GM19240 (cell line): ENCODE results near the gene TICRR.

ENCODE experiments used
- DNase-seq: peaks from one replicate; pipeline ENCODE4 v3.0.0; 2011; ENCODE audit warnings: low spot score; ENCODE audit not compliant: insufficient read length

Gene TICRR

DNA sequence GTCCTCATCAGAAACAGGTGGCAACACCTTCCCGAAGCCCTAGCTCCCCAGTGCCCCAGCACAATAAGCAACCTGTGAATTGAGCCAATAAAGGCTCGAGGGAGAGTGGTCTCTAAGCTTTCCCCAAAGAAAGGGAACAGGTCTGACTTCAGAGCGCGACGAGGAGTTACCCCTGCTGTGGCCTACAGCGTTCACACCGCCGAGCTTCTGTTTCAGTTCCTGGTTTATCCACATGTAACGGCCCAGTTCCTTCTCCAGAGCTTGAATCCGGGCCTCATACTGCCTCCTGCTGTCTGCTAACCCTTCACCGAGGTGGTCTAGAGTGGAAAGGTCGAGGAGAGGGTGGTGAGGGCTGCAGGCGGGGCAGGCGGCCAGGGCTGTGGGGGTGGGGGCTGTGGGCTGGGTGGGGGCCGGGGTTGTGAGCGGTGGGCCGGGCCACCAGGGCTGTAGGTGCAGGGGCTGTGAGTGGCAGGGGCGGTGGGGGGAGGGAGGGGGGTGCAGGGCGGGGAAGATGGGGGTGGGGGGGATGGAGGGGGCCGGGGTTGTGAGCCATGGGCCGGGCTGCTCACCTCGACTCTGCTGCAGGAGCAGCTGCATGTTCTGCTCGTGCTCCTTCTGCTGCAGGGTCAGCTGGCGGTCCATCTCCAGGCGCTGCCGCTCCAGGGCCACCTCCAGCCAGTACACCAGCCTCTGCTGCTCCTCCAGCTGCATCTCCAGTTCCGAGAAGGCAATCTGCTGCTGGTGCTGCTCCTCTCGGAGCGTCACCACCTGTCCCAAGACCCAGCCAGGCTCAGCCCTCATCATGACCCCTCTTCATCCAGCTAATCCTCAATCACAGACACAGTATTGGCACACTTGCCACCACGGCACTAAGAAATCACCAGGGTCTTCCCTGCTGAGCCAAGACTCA lies 53.8 kb downstream of the TICRR start:
- no peak for DNase-seq

DNA sequence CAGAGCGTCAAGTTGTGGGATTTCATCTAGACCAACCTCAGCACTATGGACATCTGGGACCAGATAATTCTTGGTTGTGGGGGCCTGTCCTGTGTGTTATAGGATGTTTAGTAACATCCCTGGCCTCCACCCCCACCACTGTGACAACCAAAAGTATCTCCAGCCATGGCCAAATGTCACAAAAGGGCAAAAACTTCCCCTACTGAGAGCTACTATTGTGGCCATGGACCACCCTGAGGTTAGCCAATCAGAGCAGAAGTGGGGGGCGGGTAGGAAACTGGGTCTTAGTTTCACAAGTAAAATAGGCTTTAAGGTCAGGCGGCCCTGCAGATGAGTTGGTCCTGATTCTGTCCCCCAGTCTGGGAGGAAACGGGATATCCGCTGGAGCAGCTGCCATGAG lies 54.6 kb downstream of the TICRR start:
- DNase-seq, result no peak

DNA sequence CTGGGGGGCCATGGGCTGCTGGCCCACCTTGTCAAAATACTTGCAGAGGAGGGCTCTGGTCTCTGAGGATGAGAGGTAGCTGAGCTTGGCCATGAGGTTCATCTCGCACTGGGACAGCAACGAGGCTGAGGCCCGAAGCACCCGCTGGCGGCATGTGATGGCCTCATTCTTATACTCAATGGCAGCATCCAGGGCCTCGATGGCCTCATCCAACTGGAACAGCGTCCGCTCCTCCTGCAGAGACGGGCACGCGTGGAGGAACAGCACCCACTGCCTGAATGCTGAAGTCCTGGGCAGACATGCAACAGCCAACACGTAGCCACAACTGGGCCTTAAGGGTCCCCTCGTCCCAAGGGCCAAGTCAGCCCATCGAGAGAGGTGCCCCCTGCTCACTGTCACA lies 55.0 kb downstream of the TICRR start:
- no peak for DNase-seq

DNA sequence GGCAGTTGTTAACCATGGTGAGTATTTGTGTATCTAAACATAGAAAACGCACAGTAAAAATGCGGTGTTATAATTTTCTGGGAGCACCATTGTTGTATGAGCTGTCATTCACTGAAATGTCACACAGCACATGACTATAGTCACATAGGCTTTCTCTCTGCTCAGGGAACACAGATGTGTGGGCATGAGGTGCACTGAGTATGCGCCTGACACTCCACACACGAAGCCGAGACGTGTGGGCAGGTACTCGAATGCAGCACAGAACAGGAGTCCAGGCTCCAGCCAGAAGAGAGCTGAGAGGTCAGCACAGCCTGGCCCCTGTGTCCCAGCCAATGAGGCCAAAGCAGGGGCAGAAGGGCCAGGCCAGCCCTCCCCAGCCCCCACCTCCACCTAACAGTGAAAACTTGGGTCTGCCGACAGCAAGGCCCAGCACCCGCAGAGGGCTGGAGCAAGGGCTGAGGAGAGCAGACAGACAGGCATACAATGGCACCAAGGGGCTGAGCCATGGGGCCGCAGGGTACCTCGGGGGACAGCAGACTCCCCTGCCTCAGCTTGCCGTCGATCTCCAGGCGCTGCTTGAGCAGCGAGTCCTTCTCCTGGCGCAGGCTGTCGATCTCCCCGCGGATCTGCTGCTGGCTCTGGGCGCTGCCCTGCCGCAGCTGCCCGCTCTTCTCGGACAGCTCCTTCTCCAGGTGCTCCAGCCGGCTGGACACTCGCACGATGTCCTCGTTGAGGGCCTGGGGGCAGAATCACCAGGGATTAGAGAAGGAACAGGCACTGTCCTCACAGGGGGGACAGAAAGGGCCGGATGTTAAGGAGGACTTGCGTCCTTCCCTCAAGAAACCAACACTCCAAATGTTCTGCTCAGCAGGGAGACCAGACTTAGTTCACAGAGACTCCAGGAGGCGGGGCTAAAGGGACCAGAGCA lies 56.0 kb downstream of the TICRR start:
- no peak for DNase-seq

GRCh38 chr15:89631902-89632264 lies 56.6 kb downstream of the TICRR start:
- DNase-seq, result no peak

DNA sequence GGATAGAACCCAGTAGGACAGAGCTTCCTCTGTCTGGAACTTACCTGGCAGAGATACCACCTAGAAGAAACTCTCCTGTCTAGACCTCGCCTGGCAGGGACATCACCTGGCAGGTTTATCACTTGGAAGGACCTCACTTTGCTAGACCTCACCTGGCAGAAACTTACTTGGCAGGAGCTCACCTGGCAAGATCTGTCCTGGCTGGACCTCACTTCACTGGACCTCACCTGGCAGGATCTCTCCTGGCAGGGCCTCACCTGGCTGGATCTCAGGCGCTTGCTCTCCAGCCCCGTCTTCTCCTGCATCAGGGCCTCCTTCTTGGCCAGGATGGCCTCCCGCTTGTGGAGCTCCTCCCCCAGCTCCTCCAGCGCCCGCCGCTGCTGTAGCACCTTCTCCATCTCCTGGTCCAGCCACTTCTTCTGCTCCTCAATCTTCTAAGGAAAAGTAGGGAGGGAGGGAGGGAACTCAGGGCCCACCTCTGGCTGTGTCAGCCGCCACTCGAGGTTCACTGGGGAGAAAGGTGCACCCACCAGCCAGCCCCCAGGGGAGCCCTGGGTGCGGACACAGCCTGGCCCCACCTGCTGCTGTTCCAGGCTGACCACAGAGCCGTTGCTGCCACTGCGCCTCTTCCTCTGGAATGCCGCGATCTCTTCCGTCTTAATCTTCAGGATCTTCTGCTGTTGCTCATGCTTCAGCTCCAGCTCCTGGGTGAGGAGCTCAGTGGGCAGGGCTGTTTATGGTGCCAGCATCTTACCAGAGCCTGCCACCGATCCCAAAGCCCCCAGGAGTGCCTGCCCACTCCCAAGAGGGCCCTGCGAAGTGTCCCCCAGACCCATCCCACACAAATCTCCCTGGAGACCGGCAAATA lies 57.5 kb downstream of the TICRR start:
- no peak for DNase-seq

GRCh38 chr15:89633585-89633984 lies 58.3 kb downstream of the TICRR start:
- no peak for DNase-seq

GRCh38 chr15:89640245-89640644 lies 65.0 kb downstream of the TICRR start:
- DNase-seq, result no peak

- DNase-seq, result no peak
Measured at GRCh38 chr15:89641053-89641452, 65.8 kb downstream of the TICRR start.

DNA sequence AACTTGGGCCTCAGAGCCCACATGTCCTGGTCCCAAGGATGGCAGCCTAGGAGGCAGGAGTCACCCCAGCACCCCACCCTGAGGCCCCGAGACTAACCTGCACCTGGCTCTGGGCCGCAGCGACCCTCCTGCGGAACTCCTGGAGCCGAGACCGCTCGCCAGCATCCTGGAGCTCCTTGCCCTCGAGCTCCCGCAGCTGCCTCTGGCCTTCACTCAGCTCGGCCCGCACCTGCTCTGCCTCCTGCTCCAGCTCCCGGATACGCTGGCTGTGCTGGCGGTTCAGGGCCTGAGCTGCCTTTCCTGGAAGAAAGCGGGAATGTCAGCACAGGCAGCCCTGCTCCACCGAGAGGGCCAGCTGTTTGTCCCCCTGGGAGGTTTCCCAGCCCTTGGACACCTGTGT lies 66.8 kb downstream of the TICRR start:
- no peak for DNase-seq

DNA sequence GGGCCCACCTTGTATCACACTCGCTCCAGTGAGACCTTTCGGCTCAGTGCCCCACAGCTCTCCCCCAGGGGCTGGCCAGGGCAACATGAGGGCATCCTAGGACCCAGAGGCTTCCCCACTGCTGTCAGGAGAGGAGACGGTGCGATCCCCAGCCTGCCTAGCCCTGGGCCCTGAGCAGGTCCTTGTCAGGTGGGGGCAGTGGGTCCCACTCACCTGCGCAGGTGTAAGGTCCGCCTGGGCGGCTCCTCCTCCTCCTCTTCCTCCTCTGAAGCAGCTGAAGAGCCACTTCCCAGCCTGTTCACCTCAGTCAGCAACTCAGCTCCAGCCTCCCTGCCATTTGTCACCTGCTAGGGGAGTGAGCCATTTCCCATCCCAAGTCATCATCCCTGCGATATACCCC lies 70.4 kb downstream of the TICRR start:
- no peak for DNase-seq

GRCh38 chr15:89646416-89647141 lies 71.3 kb downstream of the TICRR start:
- no peak for DNase-seq

DNA sequence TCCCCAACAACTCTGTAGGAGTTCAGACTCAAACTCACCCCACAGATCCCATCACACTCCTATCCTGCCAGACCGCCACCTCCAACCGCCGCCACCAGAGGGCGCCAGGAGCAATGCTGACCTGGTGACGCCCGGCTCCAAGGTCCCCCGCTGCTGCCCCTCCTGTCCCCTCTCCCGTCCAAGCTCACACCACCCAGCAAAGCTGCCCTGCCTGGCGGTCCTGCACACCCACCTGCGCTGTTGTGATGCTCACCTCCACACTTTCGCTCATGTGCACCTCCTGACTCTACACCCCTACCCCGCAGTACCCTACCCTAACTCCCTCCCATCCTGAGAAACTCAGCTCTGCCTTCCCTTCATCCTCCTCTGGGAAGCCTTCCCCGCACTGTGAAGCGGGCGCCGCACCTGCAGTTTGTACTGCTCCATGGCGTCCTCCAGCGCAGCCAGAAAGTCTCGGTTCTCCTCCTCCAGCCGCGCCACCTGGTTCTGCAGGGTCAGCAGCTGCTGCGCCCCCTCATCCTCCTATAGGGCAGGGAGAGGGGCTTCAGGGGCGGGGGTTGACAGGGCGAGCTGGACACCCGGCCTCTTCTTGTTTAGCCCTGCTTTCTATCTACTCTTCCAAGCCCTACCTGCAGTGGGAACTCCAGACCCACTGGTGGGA lies 72.1 kb downstream of the TICRR start:
- peak; percentile 46 for DNase-seq

DNA sequence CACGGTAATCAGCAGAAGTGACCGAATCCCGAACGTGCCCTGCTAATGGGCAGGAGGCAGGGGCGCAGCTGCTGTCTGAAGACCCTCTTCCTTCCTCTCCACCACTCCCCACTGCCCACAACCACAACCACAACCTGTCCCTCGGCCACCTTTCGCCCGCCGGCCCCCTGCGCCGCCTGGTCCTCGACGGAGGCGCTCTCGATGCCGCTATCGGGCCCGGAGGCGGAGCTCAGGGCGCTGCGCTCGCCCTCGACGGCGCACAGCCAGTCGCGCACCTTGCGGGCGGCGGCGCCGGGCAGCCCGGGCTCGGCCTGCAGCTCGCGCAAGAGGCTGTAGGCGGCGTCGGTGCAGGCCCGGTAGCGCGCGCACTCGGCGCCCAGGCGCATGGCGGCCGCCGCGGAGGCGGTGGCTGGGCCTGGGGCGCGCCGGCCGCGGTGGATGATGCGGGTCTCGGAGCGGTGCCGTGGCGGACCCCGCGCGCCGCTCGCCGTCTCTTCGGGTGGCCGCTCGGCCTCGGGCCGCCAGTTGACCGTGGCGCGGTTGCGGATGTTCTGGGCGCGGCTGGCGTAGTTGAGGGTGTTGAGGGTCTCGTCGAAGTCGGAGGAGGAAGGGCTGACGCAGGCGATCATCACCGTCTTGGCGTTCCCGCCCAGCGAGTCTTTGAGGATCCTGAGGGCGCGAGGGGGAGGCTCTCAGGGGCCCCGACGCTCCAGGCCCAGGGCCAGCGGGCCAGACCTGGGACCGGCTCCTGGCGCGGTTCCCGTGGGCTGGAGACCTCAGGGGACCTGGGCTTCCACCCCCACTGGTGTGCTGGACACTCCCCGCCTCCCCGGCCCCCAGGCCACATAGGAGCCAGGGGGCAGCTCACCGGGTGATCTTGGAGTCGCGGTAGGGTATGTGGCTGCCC lies 73.1 kb downstream of the TICRR start:
- DNase-seq, result no peak

DNA sequence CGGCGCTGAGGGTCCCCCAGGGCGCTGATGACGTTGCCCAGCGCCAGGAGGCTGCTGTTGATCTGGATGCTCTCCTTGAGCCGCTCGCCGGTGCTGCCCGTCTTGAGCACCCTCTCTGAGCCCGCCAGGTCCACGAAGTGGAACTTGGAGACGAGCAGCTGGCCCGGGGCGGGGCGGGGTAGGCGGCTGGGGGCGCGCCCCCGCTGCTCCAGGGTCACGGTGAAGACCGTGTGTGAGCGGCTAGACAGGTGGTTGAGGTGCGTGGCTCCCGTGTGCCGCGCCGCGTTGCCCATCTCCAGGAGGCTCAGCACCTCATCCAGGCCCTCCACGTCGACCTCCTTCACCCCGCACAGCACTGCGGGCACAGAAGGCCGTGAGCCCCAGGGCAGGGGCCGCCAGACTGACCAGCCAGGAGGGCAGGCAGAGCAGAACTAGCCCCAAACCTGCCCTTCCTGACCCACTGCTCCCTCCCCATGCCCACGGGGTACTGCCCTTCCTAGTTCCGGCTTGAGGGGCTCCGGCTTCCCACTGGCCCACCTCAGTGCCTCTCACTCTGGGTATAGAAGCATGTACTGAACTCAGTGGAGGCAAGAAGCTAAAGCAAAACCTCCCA lies 73.8 kb downstream of the TICRR start:
- no peak for DNase-seq

DNA sequence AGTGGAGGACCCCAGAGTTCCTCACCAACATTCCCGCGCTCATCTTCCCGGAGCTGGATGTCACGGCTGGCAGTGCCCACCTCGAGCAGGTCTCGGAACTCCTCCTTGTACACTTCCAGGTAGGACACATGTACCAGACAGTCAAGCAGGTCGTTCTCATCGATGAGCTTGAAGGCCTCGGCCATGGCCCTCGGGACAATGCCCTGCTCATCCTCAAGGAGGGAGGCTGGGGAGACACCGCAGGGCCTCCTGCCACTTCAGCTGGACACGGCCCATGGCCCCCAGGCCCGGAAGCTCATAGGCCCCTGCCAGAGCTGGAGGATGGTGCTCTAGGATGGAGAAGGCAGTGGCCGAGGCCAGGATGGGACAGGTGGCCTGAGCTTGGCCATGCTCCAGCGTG lies 74.4 kb downstream of the TICRR start:
- no peak for DNase-seq

DNA sequence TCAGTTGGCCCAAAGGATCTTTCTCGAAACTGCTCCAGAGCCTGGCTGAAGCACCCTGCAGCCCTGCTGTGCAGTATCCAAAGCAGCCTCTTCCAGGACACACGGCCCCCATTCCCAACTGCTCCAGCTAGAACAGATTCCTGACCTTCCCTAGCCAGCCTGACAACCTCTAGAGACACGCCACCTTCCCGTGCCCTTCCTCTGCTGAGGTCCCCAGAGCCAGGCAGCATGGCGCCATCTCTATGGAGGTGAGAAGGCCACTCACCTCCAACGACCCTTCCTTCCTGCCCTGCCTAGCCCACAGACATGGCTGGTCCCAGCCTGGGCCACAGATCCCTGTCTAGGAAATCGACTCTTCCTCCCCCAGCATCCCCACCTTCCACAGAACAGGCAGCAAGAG lies 76.9 kb downstream of the TICRR start:
- no peak for DNase-seq

DNA sequence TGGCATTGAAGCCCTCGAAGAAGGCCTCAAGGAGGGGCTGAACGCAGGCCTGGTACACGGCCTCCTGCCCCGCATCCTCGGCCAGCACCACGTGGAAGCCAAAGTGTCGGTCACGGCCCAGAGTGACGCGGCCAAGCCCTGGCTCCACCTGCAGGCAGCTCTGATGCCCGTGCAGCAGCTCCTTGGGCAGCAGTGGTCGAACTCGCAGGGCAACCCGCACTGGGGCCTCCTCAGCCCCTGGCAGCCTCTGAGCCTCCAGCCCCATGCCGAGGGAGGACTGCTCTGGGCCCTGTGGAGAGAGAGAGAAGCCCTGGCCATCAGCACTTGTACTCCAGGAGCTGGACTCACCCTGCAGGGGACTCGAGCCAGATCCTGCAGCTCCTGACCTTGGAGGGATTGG lies 77.4 kb downstream of the TICRR start:
- DNase-seq, result no peak

DNA sequence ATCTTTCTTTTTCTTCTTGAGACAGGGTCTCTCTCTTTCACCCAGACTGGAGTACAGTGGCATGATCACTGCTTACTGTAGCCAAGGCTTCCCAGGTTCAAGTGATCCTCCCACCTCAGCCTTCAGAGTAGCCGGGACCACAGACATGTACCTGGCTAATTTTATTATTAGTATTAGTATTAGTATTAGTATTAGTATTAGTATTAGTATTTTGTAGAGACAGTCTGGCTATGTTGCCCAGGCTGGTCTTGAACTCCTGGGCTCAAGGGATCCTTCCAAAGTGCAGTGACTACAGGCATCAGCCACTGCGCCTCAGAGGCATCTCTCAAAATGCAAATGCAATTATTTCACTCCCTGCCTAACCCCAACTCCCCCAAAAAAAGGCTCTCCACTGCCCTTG lies 78.3 kb downstream of the TICRR start:
- no peak for DNase-seq
